Hindlimb muscle (tissue), 1 donor: ENCODE measurements around the gene CDC42EP2. TPM values are rescaled to one million over a fixed set of nuclear protein-coding genes. Genes with fewer than 3 reads are reported as not detected.
A peak's percentile ranks its signal among the peaks of the same experiment; 100 is the strongest.

Source experiments
- DNase-seq: peaks from one replicate; pipeline ENCODE4 v3.0.0-alpha.2; 2013
- polyA plus RNA-seq: library from polyadenylated mRNA; unstranded; fragments of 120-200 nt; gene quantifications from one replicate; pipeline ENCODE4 v1.2.1, GENCODE V29; 2013; ENCODE audit not compliant: insufficient read length

The CDC42EP2 gene
- polyA plus RNA-seq: 38.8 TPM

GRCh38 chr11:65314501-65315203 lies at the start of gene CDC42EP2:
CDC42EP2 (plus strand) TSS chr11:65314866; CDS start chr11:65320899, 6,033 bp downstream.
- DNase-seq: peak; percentile 88

- no peak for DNase-seq
These were observed 48.5 kb upstream of the CDC42EP2 start for GRCh38 chr11:65266210-65266609.

GRCh38 chr11:65274735-65275682 lies 39.7 kb upstream of the CDC42EP2 start:
- peak; percentile 86 for DNase-seq

GRCh38 chr11:65275906-65276305 lies 38.8 kb upstream of the CDC42EP2 start:
- DNase-seq: no peak

GRCh38 chr11:65277631-65278277 lies 36.9 kb upstream of the CDC42EP2 start:
- DNase-seq: no peak

- DNase-seq: no peak
These were observed 36.3 kb upstream of the CDC42EP2 start for GRCh38 chr11:65278356-65278755.

GRCh38 chr11:65279279-65279678 lies 35.4 kb upstream of the CDC42EP2 start:
- no peak for DNase-seq

GRCh38 chr11:65279741-65280440 lies 34.8 kb upstream of the CDC42EP2 start:
- DNase-seq: no peak

- DNase-seq: no peak
These were observed 34.0 kb upstream of the CDC42EP2 start for GRCh38 chr11:65280646-65281045.

- no peak for DNase-seq
These were observed 28.0 kb upstream of the CDC42EP2 start for GRCh38 chr11:65286686-65287085.

- no peak for DNase-seq
These were observed 27.1 kb upstream of the CDC42EP2 start for GRCh38 chr11:65287601-65288000.

- no peak for DNase-seq
These were observed 25.7 kb upstream of the CDC42EP2 start for GRCh38 chr11:65288706-65289536.

GRCh38 chr11:65290448-65291165 lies 24.1 kb upstream of the CDC42EP2 start:
- DNase-seq: peak; percentile 90

GRCh38 chr11:65291613-65292012 lies 23.1 kb upstream of the CDC42EP2 start:
- no peak for DNase-seq

- no peak for DNase-seq
These were observed 21.8 kb upstream of the CDC42EP2 start for GRCh38 chr11:65292890-65293289.

GRCh38 chr11:65293909-65294381 lies 20.7 kb upstream of the CDC42EP2 start:
- DNase-seq: no peak

- DNase-seq: no peak
These were observed 19.7 kb upstream of the CDC42EP2 start for GRCh38 chr11:65295001-65295400.

GRCh38 chr11:65295571-65296341 lies 18.9 kb upstream of the CDC42EP2 start:
- DNase-seq: no peak

GRCh38 chr11:65297026-65297672 lies 17.5 kb upstream of the CDC42EP2 start:
- DNase-seq: no peak
